Esophagus muscularis mucosa (tissue), 4 donors: ENCODE results near the gene GAP43. TPM values are rescaled to one million over a fixed set of nuclear protein-coding genes. Genes with fewer than 3 reads are reported as not detected.

Experiments
- DNase-seq: peaks from one replicate; pipeline ENCODE4 v3.0.0-alpha.2; 2017; ENCODE audit errors: extremely low spot score
- H3K27ac ChIP-seq, 4 donors: fragments of 200-600 bp; sonication (generic); replicated peaks in 1 of 4; 1 replicate in 3 of 4; 2 replicates in 1 of 4; pipeline ENCODE4 v1.5.1; 2016 to 2019; ENCODE audit warnings: mild to moderate bottlenecking in 1 of 4
- H3K27me3 ChIP-seq, 4 donors: fragments of 200-600 bp; sonication (generic); one replicate each; pipeline versions ENCODE4 v1.5.1 to v1.6.0; 2016 to 2019
- H3K36me3 ChIP-seq, 4 donors: fragments of 200-600 bp; sonication (generic); one replicate each; pipeline ENCODE4 v1.5.1; 2016 to 2019
- H3K4me1 ChIP-seq, 4 donors: fragments of 200-600 bp; sonication (generic); one replicate each; pipeline ENCODE4 v1.5.1; 2016 to 2019
- H3K4me3 ChIP-seq, 4 donors: fragments of 200-600 bp; sonication (generic); 1 replicate in 2 of 4; 2 replicates in 2 of 4; pipeline ENCODE4 v1.5.1; 2016 to 2019; ENCODE audit warnings: mild to moderate bottlenecking in 4 of 4, moderate library complexity in 1 of 4
- H3K9me3 ChIP-seq, 4 donors: fragments of 200-600 bp; sonication (generic); 1 replicate in 3 of 4; 2 replicates in 1 of 4; pipeline ENCODE4 v1.5.1; 2016 to 2019
- EP300 ChIP-seq: sonication (generic); formaldehyde crosslinking; IDR thresholded peaks from one replicate; pipeline ENCODE4 v1.6.1; 2017; ENCODE audit warnings: antibody characterized with exemption
- POLR2A ChIP-seq: fragments of 450-650 bp; IDR thresholded peaks from one replicate; pipeline ENCODE4 v1.6.1; 2017; ENCODE audit warnings: antibody characterized with exemption, moderate library complexity, mild to moderate bottlenecking, low read depth
- POLR2AphosphoS5 ChIP-seq, 2 donors: sonication (generic); formaldehyde crosslinking; IDR thresholded peaks; one replicate each; pipeline ENCODE4 v1.6.1; 2017; ENCODE audit warnings: antibody characterized with exemption in 2 of 2
- WGBS: methylation state at CpG from one replicate; pipeline ENCODE4 v1.1.5; 2018; 5-methylcytosine and 5-hydroxymethylcytosine counted together
- intact Hi-C: fragments of 100-400 bp; cut with DNase I; formaldehyde crosslinking; loops from one replicate; pipeline ENCODE4 v1.15.1; 2023
- total RNA-seq, 4 donors: library from RNA; depleted of rRNA; stranded (reverse); fragments of >200 nt; gene quantifications; one replicate each; pipeline versions ENCODE4 v1.1.0 to v1.2.1, GENCODE V29; 2016
- TF ChIP-seq, protein P1 (sequence below), 3 experiments: fragments of 200-600 bp in 2 of 3; fragments of 450-650 bp in 1 of 3; sonication (generic) in 2 of 3; IDR thresholded peaks; one replicate each; pipeline ENCODE4 v1.5.1; 2017 to 2019; ENCODE audit warnings: antibody characterized with exemption in 3 of 3, mild to moderate bottlenecking in 2 of 3, moderate library complexity in 1 of 3

Gene GAP43
- total RNA-seq, 4 donors from 2014 or later: 0.42 to 7.0 (median 3.1) TPM

DNA sequence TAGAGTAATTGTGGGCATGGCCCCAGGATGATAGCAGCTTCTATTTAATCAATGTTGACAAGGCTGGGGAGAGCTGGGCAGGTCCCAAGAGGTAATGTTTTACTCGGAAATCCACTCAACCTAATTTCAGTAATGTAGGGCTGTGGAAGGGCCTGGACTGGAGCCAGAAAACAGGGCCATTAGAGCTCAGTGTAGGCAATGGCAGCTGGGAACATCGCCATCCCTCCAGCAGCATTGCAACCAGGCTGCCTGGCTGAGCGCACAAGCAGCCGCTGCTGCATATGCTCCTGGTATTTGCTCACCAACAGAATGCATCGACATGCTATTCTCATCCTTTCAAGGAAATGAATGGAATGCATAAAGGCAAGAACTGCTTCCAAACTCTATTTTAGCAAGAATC lies 90.0 kb downstream of the GAP43 start:
- Histone ChIP-seq H3K36me3 (no peaks in the 10 kb centered on the region), H3K4me1 (no peaks in the 10 kb centered on the region), H3K9me3 (no peaks in the 10 kb centered on the region), H3K27me3 (no peaks in the 10 kb centered on the region), H3K27ac (no peak overlapping the region), H3K4me3 (no peak overlapping the region)
- WGBS: 70% methylated on average over 5 of the region's 5 CpGs
- DNase-seq: no peak
- intact Hi-C loops: no loop called here
- TF ChIP-seq EP300: no peak
- TF ChIP-seq, protein P1, sequence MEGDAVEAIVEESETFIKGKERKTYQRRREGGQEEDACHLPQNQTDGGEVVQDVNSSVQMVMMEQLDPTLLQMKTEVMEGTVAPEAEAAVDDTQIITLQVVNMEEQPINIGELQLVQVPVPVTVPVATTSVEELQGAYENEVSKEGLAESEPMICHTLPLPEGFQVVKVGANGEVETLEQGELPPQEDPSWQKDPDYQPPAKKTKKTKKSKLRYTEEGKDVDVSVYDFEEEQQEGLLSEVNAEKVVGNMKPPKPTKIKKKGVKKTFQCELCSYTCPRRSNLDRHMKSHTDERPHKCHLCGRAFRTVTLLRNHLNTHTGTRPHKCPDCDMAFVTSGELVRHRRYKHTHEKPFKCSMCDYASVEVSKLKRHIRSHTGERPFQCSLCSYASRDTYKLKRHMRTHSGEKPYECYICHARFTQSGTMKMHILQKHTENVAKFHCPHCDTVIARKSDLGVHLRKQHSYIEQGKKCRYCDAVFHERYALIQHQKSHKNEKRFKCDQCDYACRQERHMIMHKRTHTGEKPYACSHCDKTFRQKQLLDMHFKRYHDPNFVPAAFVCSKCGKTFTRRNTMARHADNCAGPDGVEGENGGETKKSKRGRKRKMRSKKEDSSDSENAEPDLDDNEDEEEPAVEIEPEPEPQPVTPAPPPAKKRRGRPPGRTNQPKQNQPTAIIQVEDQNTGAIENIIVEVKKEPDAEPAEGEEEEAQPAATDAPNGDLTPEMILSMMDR (IDR thresholded peaks at IDR 0.05): no peak
- TF ChIP-seq POLR2A: no peak
- no peak for TF ChIP-seq POLR2AphosphoS5 (IDR thresholded peaks at IDR 0.05)

DNA sequence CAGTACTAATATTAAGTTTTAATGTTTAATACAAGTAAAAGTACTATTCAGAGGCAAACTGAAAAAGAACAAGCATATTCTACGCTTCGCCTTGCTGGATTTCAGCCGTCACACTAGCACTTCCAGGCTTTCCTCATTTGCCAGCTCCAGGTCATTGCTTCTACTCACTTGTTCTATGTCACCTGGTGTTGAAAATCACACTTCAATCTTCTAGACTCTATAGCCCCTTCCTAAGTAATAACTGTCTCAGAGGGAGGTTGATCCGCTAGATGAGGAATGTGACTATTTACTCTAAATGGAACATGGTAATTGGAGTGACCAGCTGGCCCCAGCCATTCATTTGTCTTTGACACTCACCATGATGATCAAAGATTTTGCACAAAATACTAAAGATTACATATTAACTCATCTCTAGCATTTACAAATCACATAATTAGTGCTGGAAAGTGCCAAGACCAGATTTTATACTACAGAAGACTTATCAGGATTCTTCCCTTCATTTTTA lies 92.0 kb downstream of the GAP43 start:
- Histone ChIP-seq H3K9me3 (no peaks in the 10 kb centered on the region), H3K4me3 (no peak overlapping the region), H3K27ac (no peak overlapping the region), H3K27me3 (no peaks in the 10 kb centered on the region), H3K4me1 (no peaks in the 10 kb centered on the region), H3K36me3 (no peaks in the 10 kb centered on the region)
- intact Hi-C loops: no loop called here
- no peak for DNase-seq
- WGBS: 92% methylated on average over 4 of the region's 4 CpGs
- TF ChIP-seq EP300 (no peak), POLR2AphosphoS5 (IDR thresholded peaks at IDR 0.05) (no peak), POLR2A (no peak)
- TF ChIP-seq, protein P1 (IDR thresholded peaks at IDR 0.05): no peak

DNA sequence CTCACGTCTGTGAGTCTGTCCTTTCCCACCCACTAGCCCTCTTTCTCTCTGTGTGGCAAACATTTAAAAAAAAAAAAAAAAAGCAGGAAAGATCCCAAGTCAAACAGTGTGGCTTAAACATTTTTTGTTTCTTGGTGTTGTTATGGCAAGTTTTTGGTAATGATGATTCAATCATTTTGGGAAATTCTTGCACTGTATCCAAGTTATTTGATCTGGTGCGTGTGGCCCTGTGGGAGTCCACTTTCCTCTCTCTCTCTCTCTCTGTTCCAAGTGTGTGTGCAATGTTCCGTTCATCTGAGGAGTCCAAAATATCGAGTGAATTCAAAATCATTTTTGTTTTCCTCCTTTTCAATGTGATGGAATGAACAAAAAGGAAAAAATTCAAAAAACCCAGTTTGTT lies 97.7 kb downstream of the GAP43 start:
- H3K36me3 ChIP-seq: no peaks in the 10 kb centered on the region
- 79% methylated on average over 4 of the region's 4 CpGs for WGBS
- H3K4me1 ChIP-seq: no peaks in the 10 kb centered on the region
- H3K27ac ChIP-seq: no peak overlapping the region
- no peak overlapping the region for H3K4me3 ChIP-seq
- intact Hi-C loops: no loop called here
- TF ChIP-seq, protein P1 (IDR thresholded peaks at IDR 0.05): no peak
- TF ChIP-seq POLR2AphosphoS5 (IDR thresholded peaks at IDR 0.05) (no peak), POLR2A (no peak), EP300 (no peak)
- H3K9me3 ChIP-seq: no peaks in the 10 kb centered on the region
- no peaks in the 10 kb centered on the region for H3K27me3 ChIP-seq
- no peak for DNase-seq

DNA sequence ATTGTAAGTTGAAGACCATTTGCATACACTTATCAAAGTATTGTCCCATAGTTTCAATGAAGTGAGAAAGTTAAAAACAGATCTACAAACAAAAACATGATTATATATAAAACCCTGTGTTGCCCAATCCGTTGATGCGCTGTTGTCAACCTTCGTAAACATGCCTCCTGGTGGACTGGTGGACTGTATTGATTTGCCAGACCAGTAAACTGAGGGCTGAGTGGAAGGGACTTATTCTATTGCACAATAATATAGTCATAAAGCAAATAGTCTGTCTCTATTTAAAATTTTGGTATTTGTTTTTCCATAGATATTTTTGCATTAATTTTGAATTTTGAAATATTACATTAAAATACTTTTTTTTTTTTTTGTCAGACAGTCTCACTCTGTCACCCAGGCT lies 102.5 kb downstream of the GAP43 start:
- intact Hi-C loops: no loop called here
- H3K27ac ChIP-seq: no peak overlapping the region

More for the DNA sequence above, 102.5 kb downstream of the GAP43 start:
- no peak for DNase-seq
- Histone ChIP-seq H3K4me1 (no peaks in the 10 kb centered on the region), H3K36me3 (no peaks in the 10 kb centered on the region), H3K4me3 (no peak overlapping the region), H3K9me3 (peaks cover 0 to under 1% (median under 1%) of the 10 kb centered on the region in 4 donors), H3K27me3 (no peaks in the 10 kb centered on the region)
- TF ChIP-seq EP300: no peak
- TF ChIP-seq, protein P1 (IDR thresholded peaks at IDR 0.05): no peak
- no peak for TF ChIP-seq POLR2A
- no peak for TF ChIP-seq POLR2AphosphoS5 (IDR thresholded peaks at IDR 0.05)
- WGBS: 95% methylated on average over 3 of the region's 3 CpGs
